Activated B cell treated with CpG ODN at 0.5 μM for 24 hours (primary cell): ENCODE results near the gene ZNF860. TPM values are rescaled to one million over a fixed set of nuclear protein-coding genes. Genes with fewer than 3 reads are reported as not detected.
A peak's percentile ranks its signal among the peaks of the same experiment; 100 is the strongest.

Experiments
- ATAC-seq: fragments of 200-7000 bp; cut with Tn5 transposase; one replicate; pipeline ENCODE4 v1.10.0; 2021; ENCODE audit warnings: low read depth, mild to moderate bottlenecking, moderate library complexity
- CTCF ChIA-PET: fragments of 350-600 bp; sonication (Branson Sonifier 250); formaldehyde crosslinking; loops from one replicate; lab custom pipeline; 2021; ENCODE audit warnings: antibody characterized with exemption; lab: Charles Lee
- POLR2A ChIA-PET: fragments of 350-600 bp; sonication (Branson Sonifier 250); formaldehyde crosslinking; loops from one replicate; lab custom pipeline; 2021; ENCODE audit warnings: antibody characterized with exemption; lab: Charles Lee
- DNase-seq: peaks from one replicate; pipeline ENCODE4 v3.0.0; 2022
- H3K27ac Mint-ChIP-seq: one replicate; pipeline ENCODE4 v1.8.0; 2020; ENCODE audit warnings: mixed read lengths
- H3K27me3 Mint-ChIP-seq: one replicate; pipeline ENCODE4 v1.8.0; 2021; ENCODE audit warnings: mixed read lengths
- H3K36me3 Mint-ChIP-seq: one replicate; pipeline ENCODE4 v1.8.0; 2021; ENCODE audit warnings: low read depth, mixed read lengths
- H3K4me1 Mint-ChIP-seq: one replicate; pipeline ENCODE4 v1.8.0; 2021; ENCODE audit warnings: mixed read lengths
- H3K4me3 Mint-ChIP-seq: one replicate; pipeline ENCODE4 v1.8.0; 2020; ENCODE audit warnings: mild to moderate bottlenecking, mixed read lengths
- H3K9me3 Mint-ChIP-seq: one replicate; pipeline ENCODE4 v1.8.0; 2020; ENCODE audit warnings: mixed read lengths
- intact Hi-C: fragments of 100-400 bp; cut with micrococcal nuclease; formaldehyde crosslinking; loops from one replicate; pipeline ENCODE4 v1.15.1; 2024
- total RNA-seq: library from RNA; stranded (reverse); gene quantifications from 2 replicates; pipeline ENCODE4 v1.2.3, GENCODE V29; 2022
- TF ChIP-seq, protein P1 (sequence below): fragments of 200-600 bp; IDR thresholded peaks from one replicate; pipeline ENCODE4 v1.8.0; 2022; ENCODE audit warnings: antibody characterized with exemption, mild to moderate bottlenecking

The ZNF860 gene
- total RNA-seq: 16.6 and 19.1 TPM in 2 replicates

DNA sequence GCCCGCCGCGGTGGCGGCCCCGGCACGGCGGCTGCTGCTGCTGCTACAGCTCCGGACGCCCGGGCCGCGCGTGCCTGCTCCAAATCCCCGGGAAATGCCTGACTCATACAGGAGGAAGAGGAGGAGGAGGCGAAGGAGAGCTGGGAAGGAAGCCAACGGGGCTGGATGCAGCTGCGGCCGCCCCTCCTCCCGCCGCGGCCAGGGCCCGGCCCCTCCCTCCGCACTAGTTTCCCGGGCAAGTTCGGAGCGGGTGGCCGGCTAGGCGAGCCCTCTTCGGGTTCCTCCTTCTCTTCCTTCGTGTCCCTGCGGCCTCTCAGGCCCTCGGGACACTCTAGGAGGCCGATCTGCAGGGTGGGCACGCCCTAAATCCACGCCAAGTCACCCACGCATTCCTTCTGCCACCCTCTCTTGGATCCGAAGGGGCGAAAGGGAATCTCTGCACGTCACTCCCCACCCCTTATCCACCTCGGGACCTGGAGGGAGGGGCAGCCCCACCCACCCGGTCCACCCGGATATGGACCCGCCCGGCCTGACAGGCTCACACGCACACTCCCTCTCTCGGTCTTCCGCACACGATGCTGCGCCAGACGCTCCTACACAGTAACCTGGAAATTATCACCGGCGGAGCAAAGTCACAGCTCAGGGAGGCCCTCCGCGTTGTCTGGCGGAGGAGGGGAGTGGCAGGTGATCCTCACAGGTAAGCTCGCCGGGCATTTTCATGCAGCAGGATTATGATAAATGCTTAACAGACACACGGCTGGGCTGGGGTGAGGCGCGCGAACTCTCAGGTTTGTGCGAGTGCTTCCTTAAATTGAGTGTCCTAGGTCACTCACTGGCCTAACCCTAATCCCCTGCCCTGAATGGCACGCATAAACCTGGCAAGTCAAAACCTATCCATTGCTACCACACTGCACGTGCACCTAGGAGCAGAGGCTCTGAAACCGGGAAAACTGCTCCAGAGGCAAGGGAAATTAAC is at the start of gene ZNF860, which contains the start of gene OSBPL10:
ZNF860 (plus strand) TSS at position 545 of the 976 bp plus-strand sequence. CDS start 7,330 bp downstream, outside the sequence.
OSBPL10 (minus strand) TSS at position 57 of the 976 bp plus-strand sequence. CDS start 83 bp downstream, outside the sequence.
- DNase-seq: peak; percentile 63
- Mint-ChIP-seq H3K27me3 (no peaks in the 10 kb centered on the region), H3K4me1 (peaks cover 85% of the 10 kb centered on the region), H3K4me3 (peak within 1 kb of the TSS; percentile 97), H3K9me3 (no peaks in the 10 kb centered on the region), H3K27ac (peak within 1 kb of the TSS; percentile 92), H3K36me3 (peaks cover 51% of the 10 kb centered on the region)
- ATAC-seq: peak; percentile 62
- CTCF ChIA-PET: interaction anchor here (0.6 to 2.9 kb wide), 10 partner anchors 11 to 125 kb away, joined by 3 to 13 read pairs (median 4); no protein-coding TSS in a partner anchor
- intact Hi-C loops: loop anchor here (1.0 to 10.0 kb wide), 6 partner anchors 19 to 447 kb away; partner anchors contain the start of genes GPD1L and STT3B
- TF ChIP-seq, protein P1, sequence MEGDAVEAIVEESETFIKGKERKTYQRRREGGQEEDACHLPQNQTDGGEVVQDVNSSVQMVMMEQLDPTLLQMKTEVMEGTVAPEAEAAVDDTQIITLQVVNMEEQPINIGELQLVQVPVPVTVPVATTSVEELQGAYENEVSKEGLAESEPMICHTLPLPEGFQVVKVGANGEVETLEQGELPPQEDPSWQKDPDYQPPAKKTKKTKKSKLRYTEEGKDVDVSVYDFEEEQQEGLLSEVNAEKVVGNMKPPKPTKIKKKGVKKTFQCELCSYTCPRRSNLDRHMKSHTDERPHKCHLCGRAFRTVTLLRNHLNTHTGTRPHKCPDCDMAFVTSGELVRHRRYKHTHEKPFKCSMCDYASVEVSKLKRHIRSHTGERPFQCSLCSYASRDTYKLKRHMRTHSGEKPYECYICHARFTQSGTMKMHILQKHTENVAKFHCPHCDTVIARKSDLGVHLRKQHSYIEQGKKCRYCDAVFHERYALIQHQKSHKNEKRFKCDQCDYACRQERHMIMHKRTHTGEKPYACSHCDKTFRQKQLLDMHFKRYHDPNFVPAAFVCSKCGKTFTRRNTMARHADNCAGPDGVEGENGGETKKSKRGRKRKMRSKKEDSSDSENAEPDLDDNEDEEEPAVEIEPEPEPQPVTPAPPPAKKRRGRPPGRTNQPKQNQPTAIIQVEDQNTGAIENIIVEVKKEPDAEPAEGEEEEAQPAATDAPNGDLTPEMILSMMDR: no peak
- POLR2A ChIA-PET: interaction anchor here (0.6 to 6.1 kb wide), 21 partner anchors 10 to 226 kb away, joined by 3 to 65 read pairs (median 4); partner anchors contain the start of gene GPD1L

DNA sequence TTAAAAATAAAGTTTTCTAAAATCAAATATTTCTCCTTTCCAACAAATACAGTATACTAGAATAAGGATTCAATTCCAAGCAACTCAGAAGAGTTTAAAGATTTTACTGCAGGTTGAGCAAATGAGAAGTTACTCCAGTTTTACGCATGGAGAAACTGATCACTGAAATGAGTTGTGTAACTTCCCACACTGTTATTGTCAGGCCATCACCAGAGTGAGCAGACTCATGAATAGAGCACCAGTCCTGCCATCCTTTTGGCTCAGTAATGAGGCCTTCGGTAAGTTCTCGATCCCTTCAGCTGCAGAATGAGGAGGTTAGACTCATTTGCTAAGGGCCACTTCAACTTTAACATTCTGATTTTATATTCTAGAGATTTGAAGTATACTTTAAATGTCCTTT is 48.6 kb upstream of the ZNF860 start:
- TF ChIP-seq, protein P1: no peak
- peaks cover 58% of the 10 kb centered on the region for H3K4me1 Mint-ChIP-seq
- intact Hi-C loops: loop anchor here (5.0 kb wide), 1 partner anchor 401 kb away; the partner anchor contains the start of gene STT3B
- no peaks in the 10 kb centered on the region for H3K9me3 Mint-ChIP-seq
- no peaks in the 10 kb centered on the region for H3K36me3 Mint-ChIP-seq
- DNase-seq (no peak), ATAC-seq (peak; percentile 48)
- peak overlapping the region; percentile 28 for H3K4me3 Mint-ChIP-seq
- H3K27ac Mint-ChIP-seq: peak overlapping the region; percentile 80
- ChIA-PET POLR2A (interaction anchor here (0.6 to 1.9 kb wide), 5 partner anchors 14 to 55 kb away, joined by 3 to 7 read pairs (median 3); no protein-coding TSS in a partner anchor), CTCF (interaction anchor here (0.7 to 1.1 kb wide), 2 partner anchors 34 to 49 kb away, joined by 4 read pairs; partner anchors contain the start of genes OSBPL10 and ZNF860)
- H3K27me3 Mint-ChIP-seq: no peaks in the 10 kb centered on the region

DNA sequence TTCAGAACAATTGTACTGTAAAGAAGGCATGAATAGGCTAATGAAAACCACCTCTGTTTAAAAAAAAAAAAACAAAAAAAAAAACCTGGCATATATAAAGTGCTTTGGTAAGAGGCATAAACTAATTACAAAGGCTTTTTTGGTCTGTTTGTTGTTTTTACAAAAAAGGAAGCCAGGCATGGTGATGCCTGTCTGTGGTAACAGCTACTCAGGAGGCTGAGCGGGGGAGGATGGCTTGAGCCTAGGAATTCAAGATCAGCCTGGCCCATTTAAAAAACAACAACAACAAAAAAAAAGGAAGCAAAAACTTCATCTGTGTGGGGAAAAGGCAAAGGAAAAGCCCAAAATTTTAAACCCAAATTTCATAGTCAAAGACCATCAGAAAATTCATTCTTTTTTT is 47.5 kb upstream of the ZNF860 start:
- TF ChIP-seq, protein P1: no peak
- ChIA-PET POLR2A (interaction anchor here (0.7 to 1.9 kb wide), 6 partner anchors 13 to 707 kb away, joined by 3 to 7 read pairs (median 5); no protein-coding TSS in a partner anchor), CTCF (interaction anchor here (0.7 to 1.1 kb wide), 3 partner anchors 10 to 48 kb away, joined by 3 to 4 read pairs (median 4); partner anchors contain the start of genes OSBPL10 and ZNF860)
- no peaks in the 10 kb centered on the region for H3K36me3 Mint-ChIP-seq
- no peaks in the 10 kb centered on the region for H3K9me3 Mint-ChIP-seq
- ATAC-seq (no peak), DNase-seq (no peak)
- intact Hi-C loops: loop anchor here (5.0 kb wide), 1 partner anchor 402 kb away; the partner anchor contains the start of gene STT3B
- peak overlapping the region; percentile 24 for H3K4me3 Mint-ChIP-seq
- H3K4me1 Mint-ChIP-seq: peaks cover 48% of the 10 kb centered on the region
- H3K27me3 Mint-ChIP-seq: no peaks in the 10 kb centered on the region
- H3K27ac Mint-ChIP-seq: peak overlapping the region; percentile 80

GRCh38 chr3:31934866-31935265 is 46.7 kb upstream of the ZNF860 start:
- no peak overlapping the region for H3K4me3 Mint-ChIP-seq
- H3K27me3 Mint-ChIP-seq: no peaks in the 10 kb centered on the region
- CTCF ChIA-PET: interaction anchor here (0.7 kb wide), 1 partner anchor 9 kb away, joined by 3 read pairs; no protein-coding TSS in a partner anchor
- POLR2A ChIA-PET: interaction anchor here (0.5 to 1.9 kb wide), 4 partner anchors 12 to 707 kb away, joined by 3 to 7 read pairs (median 4); no protein-coding TSS in a partner anchor
- peaks cover 43% of the 10 kb centered on the region for H3K4me1 Mint-ChIP-seq
- peak overlapping the region; percentile 80 for H3K27ac Mint-ChIP-seq
- DNase-seq: no peak
- intact Hi-C loops: loop anchor here (5.0 kb wide), 1 partner anchor 403 kb away; the partner anchor contains the start of gene STT3B
- H3K9me3 Mint-ChIP-seq: no peaks in the 10 kb centered on the region
- TF ChIP-seq, protein P1: no peak
- no peaks in the 10 kb centered on the region for H3K36me3 Mint-ChIP-seq
- ATAC-seq: no peak
